ENCODE results near the gene TPM3. TPM values are rescaled to one million over a fixed set of nuclear protein-coding genes. Genes with fewer than 3 reads are reported as not detected.

TPM3 gene
- total and polyA plus RNA-seq, 8 donors: 32.7 to 364 (median 209) TPM

DNA sequence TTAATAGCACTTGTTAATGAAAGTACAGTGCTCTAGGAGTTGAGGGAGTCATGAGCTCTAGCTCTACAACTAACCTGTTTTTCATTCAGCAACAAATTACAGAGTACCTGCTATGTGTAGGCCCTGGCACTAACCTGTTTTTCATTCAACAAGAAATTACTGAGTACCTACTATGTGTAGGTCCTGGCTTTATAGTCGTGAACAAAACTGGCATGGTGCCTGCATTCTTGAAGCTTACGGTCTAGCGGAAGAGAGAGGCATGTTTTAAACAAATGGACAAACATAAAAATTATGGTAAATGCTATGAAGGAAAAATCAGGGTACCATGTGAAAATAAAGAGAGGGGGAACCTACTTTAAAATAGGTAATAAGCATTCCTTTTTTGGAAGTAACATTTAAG lies 26.6 kb upstream of the TPM3 start:
- 39 to 52% (median 50%) methylated on average over 3 of the region's 3 CpGs for WGBS, 5 donors

DNA sequence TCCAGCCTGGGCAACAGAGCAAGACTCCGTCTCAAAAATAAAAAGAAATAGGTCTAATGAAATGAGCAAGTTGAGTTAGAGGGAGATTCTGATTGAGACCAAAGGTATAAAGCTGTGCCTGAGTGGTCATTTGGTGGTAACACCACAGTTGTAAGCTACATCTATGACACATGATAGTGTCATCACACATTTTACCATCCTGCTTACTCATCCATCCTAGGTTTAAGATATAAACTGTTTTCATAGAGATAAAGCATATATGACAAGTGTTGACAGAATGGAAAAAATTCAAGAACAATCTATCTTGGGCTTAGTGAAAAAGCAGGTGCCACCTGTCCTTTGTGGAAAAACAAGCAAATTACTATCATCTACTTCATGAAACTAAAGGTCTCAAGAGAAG lies 21.4 kb upstream of the TPM3 start:
- TF ChIP-seq EP300 (IDR thresholded peaks at IDR 0.05): no peak
- TF ChIP-seq, protein P1, sequence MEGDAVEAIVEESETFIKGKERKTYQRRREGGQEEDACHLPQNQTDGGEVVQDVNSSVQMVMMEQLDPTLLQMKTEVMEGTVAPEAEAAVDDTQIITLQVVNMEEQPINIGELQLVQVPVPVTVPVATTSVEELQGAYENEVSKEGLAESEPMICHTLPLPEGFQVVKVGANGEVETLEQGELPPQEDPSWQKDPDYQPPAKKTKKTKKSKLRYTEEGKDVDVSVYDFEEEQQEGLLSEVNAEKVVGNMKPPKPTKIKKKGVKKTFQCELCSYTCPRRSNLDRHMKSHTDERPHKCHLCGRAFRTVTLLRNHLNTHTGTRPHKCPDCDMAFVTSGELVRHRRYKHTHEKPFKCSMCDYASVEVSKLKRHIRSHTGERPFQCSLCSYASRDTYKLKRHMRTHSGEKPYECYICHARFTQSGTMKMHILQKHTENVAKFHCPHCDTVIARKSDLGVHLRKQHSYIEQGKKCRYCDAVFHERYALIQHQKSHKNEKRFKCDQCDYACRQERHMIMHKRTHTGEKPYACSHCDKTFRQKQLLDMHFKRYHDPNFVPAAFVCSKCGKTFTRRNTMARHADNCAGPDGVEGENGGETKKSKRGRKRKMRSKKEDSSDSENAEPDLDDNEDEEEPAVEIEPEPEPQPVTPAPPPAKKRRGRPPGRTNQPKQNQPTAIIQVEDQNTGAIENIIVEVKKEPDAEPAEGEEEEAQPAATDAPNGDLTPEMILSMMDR (IDR thresholded peaks at IDR 0.05): no peak
- TF ChIP-seq POLR2A (IDR thresholded peaks at IDR 0.05): no peak
- no peak for TF ChIP-seq POLR2AphosphoS5 (IDR thresholded peaks at IDR 0.05)
- 84 to 97% (median 95%) methylated on average over 1 of the region's 1 CpG for WGBS, 5 donors
- H3K9me3 ChIP-seq: no peaks in the 10 kb centered on the region
- H3K27ac ChIP-seq: no peak overlapping the region
- DNase-seq: no peak
- H3K36me3 ChIP-seq: peaks cover 67 to 94% (median 93%) of the 10 kb centered on the region in 4 donors
- intact Hi-C loops (cut with DNase I; ENCODE audit: low total_unique reads): no loop called here
- no peak overlapping the region for H3K4me3 ChIP-seq
- H3K4me1 ChIP-seq: peaks cover 13 to 37% (median 27%) of the 10 kb centered on the region in 4 donors
- no peaks in the 10 kb centered on the region for H3K27me3 ChIP-seq

More for the DNA sequence above, 26.6 kb upstream of the TPM3 start:
- H3K27me3 ChIP-seq: no peaks in the 10 kb centered on the region
- peak overlapping the region in 3 of 4 donors; percentile 81 to 99 (median 82) for H3K4me3 ChIP-seq
- DNase-seq: no peak
- H3K9me3 ChIP-seq: no peaks in the 10 kb centered on the region
- peak overlapping the region in 3 of 5 donors; percentile 96 to 100 (median 100) for H3K27ac ChIP-seq
- intact Hi-C loops (cut with DNase I; ENCODE audit: low total_unique reads): no loop called here
- H3K4me1 ChIP-seq: peaks cover 43 to 74% (median 61%) of the 10 kb centered on the region in 4 donors
- H3K36me3 ChIP-seq: peaks cover 27 to 47% (median 45%) of the 10 kb centered on the region in 4 donors
- TF ChIP-seq POLR2AphosphoS5 (IDR thresholded peaks at IDR 0.05): no peak
- TF ChIP-seq, protein P1 (IDR thresholded peaks at IDR 0.05): no peak
- no peak for TF ChIP-seq EP300 (IDR thresholded peaks at IDR 0.05)
- TF ChIP-seq POLR2A (IDR thresholded peaks at IDR 0.05): no peak

DNA sequence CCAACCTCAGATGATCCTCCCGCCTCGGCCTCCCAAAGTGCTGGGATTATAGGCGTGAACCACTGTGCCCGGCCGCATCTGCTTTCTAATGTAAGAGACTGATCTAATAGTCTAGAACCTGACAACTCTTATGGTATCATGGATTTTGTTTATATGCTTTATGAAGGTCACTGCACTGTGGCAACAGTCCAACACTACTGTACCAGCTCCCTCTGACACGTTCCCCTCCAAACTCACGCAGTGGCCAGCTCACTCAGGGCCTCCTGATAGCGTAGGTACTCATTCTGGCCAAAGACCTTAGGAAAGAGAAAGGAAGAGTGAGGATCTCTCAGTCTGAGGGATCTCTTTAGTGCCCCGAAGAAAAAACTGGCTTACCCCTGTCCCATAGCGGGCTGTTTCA lies 20.2 kb upstream of the TPM3 start:
- TF ChIP-seq EP300 (IDR thresholded peaks at IDR 0.05) (no peak), POLR2A (IDR thresholded peaks at IDR 0.05) (no peak), POLR2AphosphoS5 (IDR thresholded peaks at IDR 0.05) (no peak)
- TF ChIP-seq, protein P1 (IDR thresholded peaks at IDR 0.05): no peak
- no peak for DNase-seq
- Histone ChIP-seq H3K4me3 (no peak overlapping the region), H3K9me3 (no peaks in the 10 kb centered on the region), H3K27ac (no peak overlapping the region), H3K4me1 (peaks cover 5 to 26% (median 15%) of the 10 kb centered on the region in 4 donors), H3K27me3 (no peaks in the 10 kb centered on the region), H3K36me3 (peaks cover 63 to 94% (median 94%) of the 10 kb centered on the region in 4 donors)
- 86 to 95% (median 92%) methylated on average over 10 of the region's 10 CpGs for WGBS, 5 donors
- intact Hi-C loops (cut with DNase I; ENCODE audit: low total_unique reads): no loop called here

DNA sequence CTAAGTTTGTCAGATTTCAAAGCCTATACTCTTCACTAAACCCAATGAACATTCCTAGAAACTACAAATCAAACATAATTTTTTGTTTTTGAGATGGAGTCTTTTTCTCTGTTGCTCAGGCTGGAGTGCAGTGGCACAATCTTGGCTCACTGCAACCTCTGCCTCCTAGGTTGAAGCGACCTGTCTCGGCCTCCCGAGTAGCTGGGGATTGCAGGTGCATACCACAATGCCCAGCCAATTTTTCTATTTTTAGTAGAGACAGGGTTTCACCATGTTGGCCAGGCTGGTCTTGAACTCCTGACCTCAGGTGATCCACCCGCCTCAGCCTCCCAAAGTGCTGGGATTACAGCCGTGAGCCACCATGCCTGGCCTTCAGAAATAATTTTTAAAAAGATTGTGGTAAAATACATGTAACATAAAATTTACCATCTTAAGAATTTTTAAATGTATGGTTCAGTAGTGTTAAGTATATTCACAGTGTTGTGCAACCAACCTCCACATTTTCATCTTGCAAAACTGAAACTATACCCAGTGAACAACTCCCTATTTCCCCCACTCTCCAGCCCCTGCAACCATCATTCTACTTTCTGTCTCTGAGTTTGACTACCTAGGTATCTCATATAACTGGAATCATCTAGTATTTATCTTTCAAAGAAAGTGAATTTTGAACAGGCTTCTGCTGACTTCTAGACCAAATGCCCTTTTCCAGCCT lies 16.9 kb upstream of the TPM3 start:
- no peak for TF ChIP-seq POLR2A (IDR thresholded peaks at IDR 0.05)
- no peak for TF ChIP-seq EP300 (IDR thresholded peaks at IDR 0.05)
- TF ChIP-seq POLR2AphosphoS5 (IDR thresholded peaks at IDR 0.05): no peak
- TF ChIP-seq, protein P1 (IDR thresholded peaks at IDR 0.05): no peak
- Histone ChIP-seq H3K27me3 (no peaks in the 10 kb centered on the region), H3K27ac (no peak overlapping the region), H3K4me3 (no peak overlapping the region), H3K4me1 (no peaks in the 10 kb centered on the region), H3K9me3 (no peaks in the 10 kb centered on the region), H3K36me3 (peaks cover 73 to 96% (median 90%) of the 10 kb centered on the region in 4 donors)
- WGBS, 5 donors: 84 to 96% (median 93%) methylated on average over 5 of the region's 5 CpGs
- intact Hi-C loops (cut with DNase I; ENCODE audit: low total_unique reads): loop anchor here (10.0 kb wide), 1 partner anchor 56 kb away; no protein-coding TSS in a partner anchor
- DNase-seq: no peak

Data from stomach (tissue), 9 donors.